NCI-H460 (cell line): ENCODE measurements around the gene CD4. TPM values are rescaled to one million over a fixed set of nuclear protein-coding genes. Genes with fewer than 3 reads are reported as not detected.

Source experiments
- DNase-seq: peaks from one replicate; pipeline ENCODE4 v3.0.0-alpha.2; 2016; ENCODE audit warnings: low read depth; ENCODE audit errors: extremely low read depth
- total RNA-seq: library from RNA; depleted of rRNA; stranded (reverse); fragments of >200 nt; shearing (Covaris generic); gene quantifications from 2 replicates; pipeline ENCODE4 v1.2.3, GENCODE V29; 2014

The CD4 gene
- total RNA-seq, 1 experiment from 2014 or later: not detected

- no peak for DNase-seq
Measured at GRCh38 chr12:6775185-6776174, 13.8 kb upstream of the CD4 start.

GRCh38 chr12:6777386-6777785 is 11.9 kb upstream of the CD4 start:
- no peak for DNase-seq

GRCh38 chr12:6778217-6778573 is 11.1 kb upstream of the CD4 start:
- DNase-seq: no peak

- peak; percentile 88 for DNase-seq
Measured at GRCh38 chr12:6778574-6779550, 10.5 kb upstream of the CD4 start.

- no peak for DNase-seq
Measured at GRCh38 chr12:6779708-6780432, 9.5 kb upstream of the CD4 start.

- DNase-seq: no peak
Measured at GRCh38 chr12:6780573-6780972, 8.8 kb upstream of the CD4 start.

GRCh38 chr12:6782119-6782518 is 7.2 kb upstream of the CD4 start:
- DNase-seq: no peak

- DNase-seq: no peak
Measured at GRCh38 chr12:6782850-6783566, 6.3 kb upstream of the CD4 start.

GRCh38 chr12:6783828-6784227 is 5.5 kb upstream of the CD4 start:
- no peak for DNase-seq

- DNase-seq: no peak
Measured at GRCh38 chr12:6784296-6784695, 5.0 kb upstream of the CD4 start.

GRCh38 chr12:6784761-6785160 is 4.6 kb upstream of the CD4 start:
- DNase-seq: no peak

- DNase-seq: no peak
Measured at GRCh38 chr12:6786416-6787094, 2.8 kb upstream of the CD4 start.

GRCh38 chr12:6787309-6787708 is 2.0 kb upstream of the CD4 start:
- no peak for DNase-seq

GRCh38 chr12:6790496-6791150 is 1.3 kb downstream of the CD4 start:
- DNase-seq: no peak

- DNase-seq: no peak
Measured at GRCh38 chr12:6791931-6792520, 2.7 kb downstream of the CD4 start.

GRCh38 chr12:6792522-6793201 is 3.3 kb downstream of the CD4 start:
- no peak for DNase-seq

GRCh38 chr12:6795088-6795487 is 5.8 kb downstream of the CD4 start:
- DNase-seq: no peak

GRCh38 chr12:6796576-6796975 is 7.2 kb downstream of the CD4 start:
- DNase-seq: no peak
